Measurements from ENCODE around the gene CRYGS.
A peak's percentile ranks its signal among the peaks of the same experiment; 100 is the strongest.
"Not testable (repeated sequence)": the region's sequence is repeated elsewhere in the genome, so short reads cannot be mapped to it uniquely, and the experiment has no call there.

The CRYGS gene

DNA sequence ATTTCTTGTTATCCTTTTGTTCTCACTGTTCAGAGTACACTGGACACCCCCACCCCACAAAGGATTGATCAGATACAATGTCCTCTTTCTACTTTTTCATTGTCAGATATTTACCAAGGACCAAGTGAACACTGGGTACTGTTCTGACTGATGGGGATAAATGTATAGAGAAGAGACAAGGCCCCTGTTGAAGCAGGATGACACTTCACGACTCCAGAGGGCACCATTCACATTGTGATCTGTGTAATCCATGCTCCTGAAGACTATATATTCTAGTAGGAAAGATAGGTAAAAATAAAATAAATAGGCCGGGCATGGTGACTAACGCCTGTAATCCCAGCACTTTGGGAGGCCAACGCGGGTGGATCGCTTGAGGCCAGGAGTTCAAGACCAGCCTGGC is 7.2 kb upstream of the CRYGS start:
- DNase-seq = no peak

- DNase-seq = no peak
Observed at GRCh38 chr3:186549497-186549896, 5.3 kb upstream of the CRYGS start.

GRCh38 chr3:186540835-186541226 is 3.3 kb downstream of the CRYGS start:
- DNase-seq = no peak

DNA sequence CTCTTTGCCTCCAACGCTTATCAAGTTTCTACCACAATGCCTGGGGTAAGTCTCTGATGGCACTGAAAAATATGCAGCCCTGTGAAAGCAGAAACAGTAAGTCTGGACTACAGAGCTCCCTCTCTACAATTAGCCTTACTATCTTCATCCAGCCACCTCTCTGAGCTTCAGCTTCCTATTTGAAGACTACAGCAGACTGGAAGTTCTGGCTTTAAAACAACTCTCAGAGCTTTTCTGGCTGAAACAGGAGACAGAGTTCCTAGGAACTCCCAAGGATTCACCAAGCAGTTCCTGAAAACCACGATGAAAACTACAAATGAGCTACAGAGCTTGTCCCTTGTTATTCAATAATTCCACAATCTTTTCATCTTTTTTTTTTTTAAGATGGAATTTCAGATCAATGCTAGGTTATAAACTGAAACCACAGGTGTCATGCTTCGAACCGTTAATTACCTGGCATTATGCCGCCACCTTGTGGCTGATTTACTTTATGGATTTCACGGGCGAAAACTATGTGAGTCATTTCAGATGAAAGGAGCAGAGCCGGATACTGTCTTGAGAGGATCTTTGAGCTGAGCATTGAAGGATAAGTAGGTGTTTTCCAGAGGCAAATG is 3.9 kb downstream of the CRYGS start:
- DNase-seq = peak; percentile 42 to 66 (median 54)

- DNase-seq = no peak
Observed at GRCh38 chr3:186538779-186539178, 5.4 kb downstream of the CRYGS start.

DNA sequence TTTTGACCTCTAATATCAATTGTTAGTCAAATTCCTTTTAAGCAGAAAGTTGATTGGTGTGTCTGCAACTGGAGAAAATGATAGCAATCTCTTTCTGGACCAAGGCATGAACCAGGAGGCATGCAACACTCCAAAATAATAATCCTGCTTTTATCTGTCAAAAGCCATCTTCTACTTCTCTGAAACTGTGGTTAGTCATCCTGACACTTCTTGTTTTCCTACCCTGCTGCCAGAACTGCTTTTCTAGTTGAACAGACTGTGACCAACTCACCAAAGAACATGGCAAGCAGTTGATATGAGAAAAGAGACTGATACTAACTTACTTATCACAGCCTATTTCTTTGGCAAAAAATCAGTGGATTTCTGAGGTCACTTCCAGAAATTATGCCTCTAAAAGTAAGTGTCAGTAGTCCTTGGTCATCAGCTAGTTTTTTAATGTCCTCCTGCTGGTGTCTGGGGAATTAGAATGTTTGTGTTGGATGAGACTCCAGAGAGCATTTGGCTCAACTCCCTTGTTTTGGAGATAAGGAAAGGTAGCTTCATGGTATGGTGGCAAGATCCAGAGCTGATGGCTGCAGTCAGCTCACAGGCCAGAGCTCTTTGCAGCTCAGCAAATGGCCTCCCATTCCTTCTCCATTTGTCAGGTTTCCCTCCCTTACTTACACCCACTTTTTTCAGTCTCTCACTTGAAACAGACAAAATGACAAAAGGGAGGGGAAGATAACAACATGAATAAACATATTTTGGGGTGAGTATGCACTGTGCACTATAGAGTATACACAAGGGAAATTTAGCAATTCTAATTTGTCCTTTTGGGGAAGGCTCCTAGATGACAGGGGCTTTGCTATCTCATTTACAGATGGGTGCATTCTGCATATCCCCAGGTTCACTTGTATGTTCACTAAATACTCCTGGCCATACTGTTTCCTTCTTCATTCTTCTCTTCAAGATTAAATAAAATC is 7.0 kb downstream of the CRYGS start:
- no peak for DNase-seq

- no peak for DNase-seq
Observed at GRCh38 chr3:186534113-186534669, 10.0 kb downstream of the CRYGS start.

GRCh38 chr3:186532598-186533072 is 11.5 kb downstream of the CRYGS start:
- DNase-seq = no peak

GRCh38 chr3:186531694-186532093 is 12.5 kb downstream of the CRYGS start:
- not testable (repeated sequence) for DNase-seq

GRCh38 chr3:186530415-186530814 is 13.8 kb downstream of the CRYGS start:
- DNase-seq = no peak

DNA sequence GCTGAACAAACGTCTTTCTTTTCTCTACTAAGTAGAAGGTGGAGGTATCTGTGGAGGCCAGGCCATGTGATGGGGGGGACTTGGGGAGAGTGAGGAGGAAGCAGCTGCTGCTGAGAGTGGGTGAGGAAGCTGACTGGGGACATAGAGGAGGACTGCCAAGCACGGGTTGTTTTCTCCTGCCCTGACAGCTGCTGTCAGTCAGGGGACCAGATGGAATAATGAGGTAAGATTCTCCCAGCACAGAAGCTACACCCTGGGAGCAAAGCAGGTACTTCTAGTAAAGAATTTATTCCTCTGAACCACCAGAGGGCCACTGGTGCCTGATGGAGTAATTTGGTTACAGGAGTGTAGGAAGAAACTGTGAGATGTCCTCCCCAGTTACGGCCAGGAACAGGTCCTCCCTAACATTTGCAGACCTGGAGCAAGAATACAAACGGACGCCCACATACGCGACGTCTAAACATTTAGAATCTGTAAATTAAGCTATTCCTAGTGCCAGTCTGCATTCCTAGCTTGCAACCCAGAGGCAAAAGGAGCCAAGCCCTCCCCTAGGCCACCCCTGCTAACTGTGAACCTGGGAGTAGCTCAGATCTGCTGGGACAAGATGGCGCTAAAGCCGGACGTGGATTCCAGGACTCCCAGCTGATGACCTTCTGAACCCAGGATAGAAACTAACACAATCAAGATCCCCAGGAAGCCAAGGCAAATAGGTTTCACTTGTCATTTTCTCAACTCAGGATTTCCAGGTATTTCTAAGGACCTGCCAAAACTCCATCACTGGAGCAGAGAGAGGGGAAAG is 14.8 kb downstream of the CRYGS start:
- DNase-seq = no peak

DNA sequence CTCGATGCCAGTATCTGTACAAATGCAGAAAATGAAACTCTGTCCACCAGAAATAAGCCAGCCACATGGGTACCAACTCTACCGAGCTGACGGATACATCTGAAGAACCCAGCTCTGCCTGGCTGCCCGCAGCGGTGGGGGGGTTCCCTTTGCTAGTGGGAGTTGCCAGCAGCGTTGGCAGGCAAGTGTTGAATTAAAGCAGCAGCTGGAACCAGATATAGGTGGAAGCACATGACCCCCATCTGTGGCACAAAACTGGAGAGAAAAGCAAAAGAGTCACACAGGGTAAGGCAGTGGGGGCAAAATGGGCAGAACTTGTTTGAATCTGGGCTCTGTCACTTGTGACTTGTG is 17.9 kb downstream of the CRYGS start:
- no peak for DNase-seq

GRCh38 chr3:186525369-186526255 is 18.6 kb downstream of the CRYGS start:
- no peak for DNase-seq

DNA sequence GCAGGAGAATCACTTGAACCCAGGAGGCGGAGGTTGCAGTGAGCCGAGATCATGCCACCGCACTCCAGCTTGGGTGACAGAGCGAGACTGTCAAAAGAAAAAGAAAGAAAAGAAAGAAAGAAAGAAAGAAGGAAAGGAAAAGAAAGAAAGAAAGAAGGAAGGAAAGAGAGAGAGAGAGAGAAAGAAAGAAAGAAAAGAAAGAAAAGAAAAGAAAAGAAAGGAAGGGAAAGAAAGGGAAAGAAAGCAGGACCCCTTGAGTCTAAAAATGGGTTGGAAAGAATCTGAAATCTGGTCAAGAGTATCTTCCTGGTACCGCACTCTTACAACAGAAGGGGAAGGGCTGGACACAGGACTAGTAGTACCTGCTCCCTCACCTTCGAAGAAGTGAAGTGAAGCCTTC is 19.6 kb downstream of the CRYGS start:
- DNase-seq = no peak

- no peak for DNase-seq
Observed at GRCh38 chr3:186523434-186523833, 20.7 kb downstream of the CRYGS start.

- DNase-seq = no peak
Observed at GRCh38 chr3:186523022-186523421, 21.2 kb downstream of the CRYGS start.

DNA sequence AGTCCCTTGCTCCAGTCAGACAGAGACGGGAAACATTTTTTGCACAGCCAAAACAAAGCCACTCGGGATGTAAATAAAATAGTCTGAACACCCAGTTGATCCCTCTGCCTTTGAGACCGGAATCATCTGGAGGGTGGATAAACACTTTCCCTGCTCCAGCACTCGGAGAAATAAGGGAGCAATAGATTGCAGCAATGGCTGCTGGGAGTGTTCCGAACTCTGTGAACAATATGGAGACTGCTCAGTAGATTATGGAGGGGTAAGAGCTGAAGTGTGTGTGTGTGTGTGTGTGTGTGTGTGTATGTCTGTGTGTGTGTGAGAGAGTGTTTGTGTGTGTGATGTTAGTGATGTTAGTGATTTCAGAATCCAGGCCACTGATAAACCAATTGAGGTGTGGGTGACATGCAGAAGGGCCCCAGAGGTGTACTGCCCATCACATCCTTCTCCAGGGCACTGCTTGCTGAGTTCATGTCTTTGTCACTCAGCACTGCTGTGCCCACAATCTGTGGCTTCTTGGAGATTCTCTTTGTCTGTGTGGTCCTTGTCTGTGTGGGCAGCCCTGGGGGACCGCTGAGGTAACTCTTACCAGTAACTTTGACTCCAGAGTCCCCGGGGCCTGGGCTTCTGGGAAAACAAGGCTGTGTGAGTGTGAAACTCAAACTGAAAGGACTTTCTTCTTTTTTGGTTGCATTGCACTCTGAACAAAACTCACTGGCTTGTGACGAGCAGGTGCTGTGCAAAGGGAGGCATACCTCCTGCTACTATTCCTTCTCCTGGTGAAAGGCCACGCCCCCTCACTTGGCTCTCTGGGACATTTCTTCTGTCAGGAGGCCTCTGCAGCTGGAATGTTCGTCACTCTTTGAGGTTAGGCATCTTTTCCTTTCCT is 23.0 kb downstream of the CRYGS start:
- DNase-seq = no peak

- no peak for DNase-seq
Observed at GRCh38 chr3:186520431-186520830, 23.7 kb downstream of the CRYGS start.

GRCh38 chr3:186519021-186519658 is 25.0 kb downstream of the CRYGS start:
- peak in 2 of 4 experiments; percentile 18 to 46 for DNase-seq

GRCh38 chr3:186517218-186517617 is 27.0 kb downstream of the CRYGS start:
- DNase-seq = no peak

Measured in activated naive CD4-positive, alpha-beta T cell (primary cell).